HG03159 (cell line): ENCODE results near the gene AGTR2.
"Not testable (repeated sequence)": the region's sequence is repeated elsewhere in the genome, so short reads cannot be mapped to it uniquely, and the experiment has no call there.

ENCODE experiments used
- ATAC-seq: cut with Tn5 transposase; IDR thresholded peaks from one replicate; pipeline ENCODE4 v1.9.1; 2021; ENCODE audit warnings: mild to moderate bottlenecking, moderate library complexity; ENCODE audit not compliant: unreplicated experiment

AGTR2 gene

GRCh38 chrX:116170511-116170910 is at the start of gene AGTR2:
Gene AGTR2, plus strand, starts transcription at chrX:116170744. Its CDS starts 1,537 bp downstream, at chrX:116172281.
- no peak for ATAC-seq

GRCh38 chrX:116135277-116135676 is 35.3 kb upstream of the AGTR2 start:
- ATAC-seq = no peak

- not testable (repeated sequence) for ATAC-seq
Observed at GRCh38 chrX:116141270-116141669, 29.3 kb upstream of the AGTR2 start.

- ATAC-seq = no peak
Observed at GRCh38 chrX:116142976-116143375, 27.6 kb upstream of the AGTR2 start.

GRCh38 chrX:116172976-116173375 is 2.4 kb downstream of the AGTR2 start:
- no peak for ATAC-seq

- no peak for ATAC-seq
Observed at GRCh38 chrX:116181300-116181699, 10.8 kb downstream of the AGTR2 start.

- ATAC-seq = no peak
Observed at GRCh38 chrX:116185163-116185562, 14.6 kb downstream of the AGTR2 start.

- no peak for ATAC-seq
Observed at GRCh38 chrX:116194649-116195048, 24.1 kb downstream of the AGTR2 start.

GRCh38 chrX:116198235-116198634 is 27.7 kb downstream of the AGTR2 start:
- no peak for ATAC-seq

GRCh38 chrX:116198810-116199209 is 28.3 kb downstream of the AGTR2 start:
- ATAC-seq = peak; percentile 70

- peak; percentile 54 for ATAC-seq
Observed at GRCh38 chrX:116204932-116205331, 34.4 kb downstream of the AGTR2 start.

- no peak for ATAC-seq
Observed at GRCh38 chrX:116213262-116213661, 42.7 kb downstream of the AGTR2 start.

- not testable (repeated sequence) for ATAC-seq
Observed at GRCh38 chrX:116217080-116217479, 46.5 kb downstream of the AGTR2 start.
